OCI-LY7 (cell line): Measurements from ENCODE around the gene TARS3.

Source experiments
- EZH2phosphoT487 ChIP-seq: fragments of 200-600 bp; sonication (generic); IDR thresholded peaks from 2 replicates; pipeline ENCODE4 v1.6.1; 2018; ENCODE audit warnings: low read depth, borderline replicate concordance, mild to moderate bottlenecking, mixed run types, antibody characterized with exemption, low read length, moderate library complexity, mixed read lengths
- TF ChIP-seq, protein P1 (sequence below): fragments of 200-600 bp; sonication (generic); conservative IDR thresholded peaks from 2 replicates; pipeline ENCODE4 v1.5.1; 2014; ENCODE audit warnings: mild to moderate bottlenecking, antibody characterized with exemption, low read length, moderate library complexity, mixed read lengths

DNA sequence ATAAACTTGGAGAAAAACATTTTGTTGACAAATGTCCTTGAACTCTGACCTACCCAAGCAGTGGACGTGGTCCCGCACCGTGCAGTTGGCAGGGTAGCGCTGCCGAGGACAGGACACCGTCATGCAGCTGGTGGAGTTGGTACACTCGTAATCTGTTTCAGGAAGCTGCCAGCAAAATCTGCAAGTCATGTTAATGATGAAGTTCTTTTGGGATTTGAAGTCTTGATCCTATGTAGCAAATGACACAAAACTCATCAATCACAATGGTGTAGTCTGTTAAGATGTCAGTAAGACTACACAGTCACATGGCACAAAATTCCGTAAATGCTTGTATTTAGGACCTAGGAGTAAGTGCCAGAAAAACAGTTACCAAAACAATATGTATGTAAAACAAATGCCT lies 77.6 kb downstream of the TARS3 start:
- TF ChIP-seq, protein P1, sequence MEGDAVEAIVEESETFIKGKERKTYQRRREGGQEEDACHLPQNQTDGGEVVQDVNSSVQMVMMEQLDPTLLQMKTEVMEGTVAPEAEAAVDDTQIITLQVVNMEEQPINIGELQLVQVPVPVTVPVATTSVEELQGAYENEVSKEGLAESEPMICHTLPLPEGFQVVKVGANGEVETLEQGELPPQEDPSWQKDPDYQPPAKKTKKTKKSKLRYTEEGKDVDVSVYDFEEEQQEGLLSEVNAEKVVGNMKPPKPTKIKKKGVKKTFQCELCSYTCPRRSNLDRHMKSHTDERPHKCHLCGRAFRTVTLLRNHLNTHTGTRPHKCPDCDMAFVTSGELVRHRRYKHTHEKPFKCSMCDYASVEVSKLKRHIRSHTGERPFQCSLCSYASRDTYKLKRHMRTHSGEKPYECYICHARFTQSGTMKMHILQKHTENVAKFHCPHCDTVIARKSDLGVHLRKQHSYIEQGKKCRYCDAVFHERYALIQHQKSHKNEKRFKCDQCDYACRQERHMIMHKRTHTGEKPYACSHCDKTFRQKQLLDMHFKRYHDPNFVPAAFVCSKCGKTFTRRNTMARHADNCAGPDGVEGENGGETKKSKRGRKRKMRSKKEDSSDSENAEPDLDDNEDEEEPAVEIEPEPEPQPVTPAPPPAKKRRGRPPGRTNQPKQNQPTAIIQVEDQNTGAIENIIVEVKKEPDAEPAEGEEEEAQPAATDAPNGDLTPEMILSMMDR = no peak
- TF ChIP-seq EZH2phosphoT487 = no peak
